Stomach (tissue), 9 donors: Measurements from ENCODE around the gene CLRN1. TPM values are rescaled to one million over a fixed set of nuclear protein-coding genes. Genes with fewer than 3 reads are reported as not detected.

Experiments used
- DNase-seq, 2 donors: peaks; one replicate each; pipeline versions ENCODE4 v3.0.0 to v3.0.0-alpha.2; 2013 to 2019
- H3K27ac ChIP-seq, 5 donors: fragments of 200-600 bp in 4 of 5; sonication (generic) in 4 of 5; one replicate each; pipeline ENCODE4 v1.5.1; 2013 to 2019; ENCODE audit warnings: mild to moderate bottlenecking in 1 of 5, moderate library complexity in 1 of 5
- H3K27me3 ChIP-seq, 3 donors: fragments of 200-600 bp; sonication (generic); one replicate each; pipeline ENCODE4 v1.5.1; 2017 to 2019; ENCODE audit warnings: mixed run types in 1 of 3
- H3K36me3 ChIP-seq, 4 donors: fragments of 200-600 bp; sonication (generic); 1 replicate in 3 of 4; 2 replicates in 1 of 4; pipeline ENCODE4 v1.5.1; 2016 to 2019
- H3K4me1 ChIP-seq, 4 donors: fragments of 200-600 bp; sonication (generic); one replicate each; pipeline ENCODE4 v1.5.1; 2016 to 2019
- H3K4me3 ChIP-seq, 4 donors: fragments of 200-600 bp; sonication (generic) in 3 of 4; one replicate each; pipeline ENCODE4 v1.5.1; 2016 to 2019; ENCODE audit warnings: mild to moderate bottlenecking in 1 of 4
- H3K9me3 ChIP-seq, 4 donors: fragments of 200-600 bp; sonication (generic); one replicate each; pipeline ENCODE4 v1.5.1; 2016 to 2019
- CTCF ChIP-seq, 7 experiments: fragments of 450-650 bp in 4 of 7; fragments of 200-600 bp in 3 of 7; sonication (generic) in 3 of 7; IDR thresholded peaks; one replicate each; pipeline ENCODE4 v1.5.1; 2016 to 2019; ENCODE audit warnings: antibody characterized with exemption in 7 of 7, control low read depth in 2 of 7, mild to moderate bottlenecking in 1 of 7
- EP300 ChIP-seq: sonication (generic); formaldehyde crosslinking; IDR thresholded peaks from one replicate; pipeline ENCODE4 v1.6.1; 2017; ENCODE audit warnings: antibody characterized with exemption
- POLR2A ChIP-seq, 4 donors: fragments of 450-650 bp; IDR thresholded peaks; one replicate each; pipeline ENCODE4 v1.6.1; 2016; ENCODE audit warnings: antibody characterized with exemption in 4 of 4, control low read depth in 2 of 4, mild to moderate bottlenecking in 1 of 4, moderate library complexity in 1 of 4
- POLR2AphosphoS5 ChIP-seq, 3 donors: sonication (generic); formaldehyde crosslinking; IDR thresholded peaks; one replicate each; pipeline ENCODE4 v1.6.1; 2016; ENCODE audit warnings: antibody characterized with exemption in 3 of 3
- WGBS, 5 donors: extraction: QIAGEN DNeasy Blood & Tissue Kit in 3 of 5; methylation state at CpG; one replicate each; pipeline versions ENCODE4 v1.1.5 to v1.1.7; 2013 to 2018; 5-methylcytosine and 5-hydroxymethylcytosine counted together
- intact Hi-C: fragments of 100-400 bp; cut with DNase I; formaldehyde crosslinking; loops from one replicate; pipeline ENCODE4 v1.15.1; 2023; ENCODE audit warnings: low total_unique reads
- polyA plus RNA-seq, 3 donors: library from polyadenylated mRNA; stranded (reverse); fragments of 200-250 nt; gene quantifications; one replicate each; pipeline ENCODE4 v1.2.3, GENCODE V29; 2013
- total RNA-seq, 5 donors: library from RNA; depleted of rRNA; stranded (reverse); fragments of >200 nt; gene quantifications; one replicate each; pipeline versions ENCODE4 v1.1.0 to v1.2.3, GENCODE V29; 2014 to 2016
- donor health status: healthy with polysubstance abuse.
- donor health status: Bipolar disorder and iron deficiency.
- donor health status: healthy.

CLRN1 gene
- total and polyA plus RNA-seq, 8 donors, result not detected

GRCh38 chr3:150890295-150890694 lies 82.2 kb downstream of the CLRN1 start:
- 78 to 85% (median 82%) methylated on average over 3 of the region's 3 CpGs for WGBS, 5 donors
- no peak for DNase-seq
- Histone ChIP-seq H3K4me3 (no peak overlapping the region), H3K27ac (peak overlapping the region in 1 of 5 donors; percentile 26), H3K4me1 (no peaks in the 10 kb centered on the region), H3K36me3 (no peaks in the 10 kb centered on the region), H3K27me3 (no peaks in the 10 kb centered on the region), H3K9me3 (peaks cover 0 to 7% (median 2%) of the 10 kb centered on the region in 4 donors)
- intact Hi-C loops, result no loop called here
- TF ChIP-seq POLR2A (IDR thresholded peaks at IDR 0.05) (no peak), POLR2AphosphoS5 (IDR thresholded peaks at IDR 0.05) (no peak), CTCF (IDR thresholded peaks at IDR 0.05) (no peak), EP300 (no peak)

- 77 to 88% (median 81%) methylated on average over 6 of the region's 6 CpGs for WGBS, 5 donors
Measured at GRCh38 chr3:150889106-150889505, 83.4 kb downstream of the CLRN1 start.

GRCh38 chr3:150887031-150887430 lies 85.5 kb downstream of the CLRN1 start:
- intact Hi-C loops, result no loop called here
- Histone ChIP-seq H3K27me3 (no peaks in the 10 kb centered on the region), H3K27ac (no peak overlapping the region), H3K4me3 (no peak overlapping the region), H3K36me3 (no peaks in the 10 kb centered on the region), H3K9me3 (peaks cover 0 to 7% (median 2%) of the 10 kb centered on the region in 4 donors), H3K4me1 (no peaks in the 10 kb centered on the region)
- TF ChIP-seq POLR2AphosphoS5 (IDR thresholded peaks at IDR 0.05), result no peak
- no peak for TF ChIP-seq POLR2A (IDR thresholded peaks at IDR 0.05)
- TF ChIP-seq CTCF (IDR thresholded peaks at IDR 0.05), result no peak
- TF ChIP-seq EP300, result no peak
- WGBS, 5 donors, result 90 to 100% (median 98%) methylated on average over 2 of the region's 2 CpGs
- no peak for DNase-seq

More at GRCh38 chr3:150889106-150889505, 83.4 kb downstream of the CLRN1 start:
- no peak for DNase-seq
- H3K27me3 ChIP-seq, result no peaks in the 10 kb centered on the region
- H3K4me1 ChIP-seq, result no peaks in the 10 kb centered on the region
- peaks cover 0 to 7% (median 2%) of the 10 kb centered on the region in 4 donors for H3K9me3 ChIP-seq
- no peak overlapping the region for H3K4me3 ChIP-seq
- TF ChIP-seq EP300, result no peak
- intact Hi-C loops, result no loop called here
- H3K27ac ChIP-seq, result no peak overlapping the region
- no peaks in the 10 kb centered on the region for H3K36me3 ChIP-seq

GRCh38 chr3:150885535-150885934 lies 87.0 kb downstream of the CLRN1 start:
- intact Hi-C loops, result no loop called here
- no peak for DNase-seq
- no peak overlapping the region for H3K27ac ChIP-seq
- no peak for TF ChIP-seq POLR2A (IDR thresholded peaks at IDR 0.05)
- TF ChIP-seq EP300, result no peak
- no peak for TF ChIP-seq POLR2AphosphoS5 (IDR thresholded peaks at IDR 0.05)
- no peak for TF ChIP-seq CTCF (IDR thresholded peaks at IDR 0.05)
- H3K4me3 ChIP-seq, result no peak overlapping the region
- no peaks in the 10 kb centered on the region for H3K36me3 ChIP-seq
- H3K9me3 ChIP-seq, result peaks cover 0 to 7% (median 2%) of the 10 kb centered on the region in 4 donors
- H3K4me1 ChIP-seq, result no peaks in the 10 kb centered on the region
- 51 to 75% (median 71%) methylated on average over 3 of the region's 3 CpGs for WGBS, 5 donors
- H3K27me3 ChIP-seq, result no peaks in the 10 kb centered on the region

GRCh38 chr3:150878996-150879575 lies 93.4 kb downstream of the CLRN1 start:
- Histone ChIP-seq H3K4me3 (no peak overlapping the region), H3K27me3 (no peaks in the 10 kb centered on the region), H3K4me1 (no peaks in the 10 kb centered on the region), H3K27ac (no peak overlapping the region), H3K36me3 (no peaks in the 10 kb centered on the region), H3K9me3 (no peaks in the 10 kb centered on the region)
- DNase-seq, result no peak
- whole genome bisulfite sequencing, 5 donors, result 51 to 68% (median 62%) methylated on average over 2 of the region's 2 CpGs
- TF ChIP-seq POLR2A (IDR thresholded peaks at IDR 0.05) (no peak), POLR2AphosphoS5 (IDR thresholded peaks at IDR 0.05) (no peak), CTCF (IDR thresholded peaks at IDR 0.05) (no peak), EP300 (no peak)
- intact Hi-C loops, result no loop called here
